Skeletal muscle satellite cell (primary cell): Measurements from ENCODE around the gene C1QL3.

ENCODE experiments used
- H3K27me3 ChIP-seq: 2 replicates; pipeline ENCODE4 v1.7.0; 2013; ENCODE audit warnings: low read length; ENCODE audit not compliant: control insufficient read depth, insufficient read depth
- H3K36me3 ChIP-seq: 2 replicates; pipeline ENCODE4 v1.7.0; 2013; ENCODE audit warnings: mild to moderate bottlenecking, control low read depth, low read length; ENCODE audit not compliant: insufficient read depth
- H3K4me1 ChIP-seq: 2 replicates; pipeline ENCODE4 v1.7.0; 2013; ENCODE audit warnings: low read length; ENCODE audit not compliant: control insufficient read depth, insufficient read depth
- H3K4me2 ChIP-seq: 2 replicates; pipeline ENCODE4 v1.7.0; 2013; ENCODE audit warnings: mild to moderate bottlenecking, low read length
- H3K4me3 ChIP-seq: 2 replicates; pipeline ENCODE4 v1.7.0; 2013; ENCODE audit warnings: low read length
- H3K9ac ChIP-seq: 2 replicates; pipeline ENCODE4 v1.7.0; 2013; ENCODE audit warnings: mild to moderate bottlenecking, low read depth, low read length, moderate library complexity
- H3K9me3 ChIP-seq: replicated peaks from 2 replicates; pipeline ENCODE4 v1.7.0; 2013; ENCODE audit warnings: mild to moderate bottlenecking, control low read depth, low read length
- small RNA-seq: library from RNA; depleted of rRNA; stranded (forward); fragments of <200 nt; gene quantifications from one replicate; pipeline ENCODE3, GENCODE V24; 2012

The C1QL3 gene

GRCh38 chr10:16491933-16492332, 29.7 kb downstream of the C1QL3 start:
- Histone ChIP-seq H3K9ac (no peak overlapping the region), H3K36me3 (no peaks in the 10 kb centered on the region), H3K27me3 (no peaks in the 10 kb centered on the region), H3K9me3 (no peaks in the 10 kb centered on the region), H3K4me2 (no peak overlapping the region), H3K4me3 (no peak overlapping the region), H3K4me1 (no peaks in the 10 kb centered on the region)

DNA sequence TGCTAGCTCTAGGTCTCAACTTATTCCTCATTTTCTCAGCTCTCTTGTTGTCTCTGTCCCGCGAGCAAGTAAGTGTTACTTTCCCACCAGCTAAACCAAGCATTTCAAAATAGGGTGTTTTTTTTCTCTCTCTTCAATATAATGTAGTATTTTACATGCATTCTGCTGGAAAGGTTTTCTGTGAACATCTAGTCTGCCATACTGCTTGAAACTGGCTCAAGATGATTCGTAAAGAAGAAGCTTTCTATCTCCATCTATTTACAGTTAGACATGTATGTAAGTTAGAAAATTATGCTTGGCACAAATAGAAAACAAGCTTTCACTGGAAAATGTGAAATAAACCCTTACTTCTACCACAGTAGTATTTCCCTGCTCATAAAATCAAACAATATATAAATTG, 31.2 kb downstream of the C1QL3 start:
- no peaks in the 10 kb centered on the region for H3K4me1 ChIP-seq
- H3K36me3 ChIP-seq, result no peaks in the 10 kb centered on the region
- H3K9me3 ChIP-seq, result no peaks in the 10 kb centered on the region
- no peak overlapping the region for H3K4me2 ChIP-seq
- H3K9ac ChIP-seq, result no peak overlapping the region
- no peak overlapping the region for H3K4me3 ChIP-seq
- no peaks in the 10 kb centered on the region for H3K27me3 ChIP-seq

- H3K4me2 ChIP-seq, result no peak overlapping the region
- H3K9ac ChIP-seq, result no peak overlapping the region
- H3K4me1 ChIP-seq, result no peaks in the 10 kb centered on the region
- H3K4me3 ChIP-seq, result no peak overlapping the region
- H3K27me3 ChIP-seq, result no peaks in the 10 kb centered on the region
- H3K36me3 ChIP-seq, result no peaks in the 10 kb centered on the region
- H3K9me3 ChIP-seq, result no peaks in the 10 kb centered on the region
These were observed 38.3 kb downstream of the C1QL3 start for GRCh38 chr10:16483241-16483917.

- Histone ChIP-seq H3K4me1 (no peaks in the 10 kb centered on the region), H3K9me3 (no peaks in the 10 kb centered on the region), H3K4me3 (no peak overlapping the region), H3K4me2 (no peak overlapping the region), H3K27me3 (no peaks in the 10 kb centered on the region), H3K36me3 (no peaks in the 10 kb centered on the region), H3K9ac (no peak overlapping the region)
These were observed 40.5 kb downstream of the C1QL3 start for GRCh38 chr10:16481052-16481728.

- Histone ChIP-seq H3K27me3 (no peaks in the 10 kb centered on the region), H3K9ac (no peak overlapping the region)
These were observed 42.9 kb downstream of the C1QL3 start for GRCh38 chr10:16478801-16479200.

DNA sequence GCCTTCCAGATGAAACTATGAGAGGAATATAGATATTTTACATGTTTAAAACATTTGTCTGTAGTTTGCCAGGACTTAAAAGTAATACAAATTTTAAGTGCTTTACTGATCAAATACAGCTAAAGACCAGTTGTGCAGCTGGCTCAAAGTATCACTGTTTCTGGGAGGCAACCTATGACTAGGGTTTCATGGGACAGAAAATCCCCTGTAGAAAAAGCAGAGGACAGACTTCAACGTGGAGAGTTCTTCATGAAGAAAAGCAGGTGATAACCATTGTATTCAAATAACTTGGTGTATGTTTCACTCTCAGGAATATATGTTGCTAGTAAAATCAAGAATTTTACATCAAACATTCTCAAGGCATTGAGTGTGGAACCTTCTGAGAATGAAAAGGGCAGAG, 43.9 kb downstream of the C1QL3 start:
- no peak overlapping the region for H3K4me3 ChIP-seq

More at GRCh38 chr10:16478801-16479200, 42.9 kb downstream of the C1QL3 start:
- H3K4me3 ChIP-seq, result no peak overlapping the region
- H3K4me1 ChIP-seq, result no peaks in the 10 kb centered on the region
- H3K36me3 ChIP-seq, result no peaks in the 10 kb centered on the region
- no peak overlapping the region for H3K4me2 ChIP-seq
- H3K9me3 ChIP-seq, result no peaks in the 10 kb centered on the region

DNA sequence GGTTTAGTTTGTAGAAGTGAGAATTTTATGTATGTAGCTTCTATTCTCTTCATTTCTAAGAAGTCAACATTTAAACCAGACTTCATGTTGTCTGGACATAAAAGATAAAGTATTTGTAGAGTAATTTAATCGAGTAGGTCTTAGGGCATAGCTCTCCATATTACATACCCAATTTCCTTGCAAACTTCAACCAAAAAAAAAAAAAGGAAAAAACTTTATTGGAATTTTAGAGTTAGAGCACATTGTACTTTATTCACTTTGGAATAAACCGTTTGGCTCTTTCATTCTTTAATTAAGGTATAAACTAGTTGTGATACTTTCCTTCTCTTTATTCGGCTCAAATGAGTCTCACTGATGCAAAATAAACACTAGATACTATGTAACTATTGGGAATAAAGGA, 48.9 kb downstream of the C1QL3 start:
- Histone ChIP-seq H3K4me2 (no peak overlapping the region), H3K4me1 (no peaks in the 10 kb centered on the region), H3K36me3 (no peaks in the 10 kb centered on the region), H3K9ac (no peak overlapping the region), H3K9me3 (no peaks in the 10 kb centered on the region), H3K27me3 (no peaks in the 10 kb centered on the region), H3K4me3 (no peak overlapping the region)

More for the DNA sequence above, 43.9 kb downstream of the C1QL3 start:
- Histone ChIP-seq H3K4me1 (no peaks in the 10 kb centered on the region), H3K9ac (no peak overlapping the region), H3K36me3 (no peaks in the 10 kb centered on the region), H3K4me2 (no peak overlapping the region), H3K9me3 (no peaks in the 10 kb centered on the region), H3K27me3 (no peaks in the 10 kb centered on the region)

- H3K9ac ChIP-seq, result no peak overlapping the region
- no peaks in the 10 kb centered on the region for H3K4me1 ChIP-seq
- no peaks in the 10 kb centered on the region for H3K9me3 ChIP-seq
- no peak overlapping the region for H3K4me2 ChIP-seq
- no peak overlapping the region for H3K4me3 ChIP-seq
- H3K36me3 ChIP-seq, result no peaks in the 10 kb centered on the region
- H3K27me3 ChIP-seq, result no peaks in the 10 kb centered on the region
These were observed 50.9 kb downstream of the C1QL3 start for GRCh38 chr10:16470747-16471146.

DNA sequence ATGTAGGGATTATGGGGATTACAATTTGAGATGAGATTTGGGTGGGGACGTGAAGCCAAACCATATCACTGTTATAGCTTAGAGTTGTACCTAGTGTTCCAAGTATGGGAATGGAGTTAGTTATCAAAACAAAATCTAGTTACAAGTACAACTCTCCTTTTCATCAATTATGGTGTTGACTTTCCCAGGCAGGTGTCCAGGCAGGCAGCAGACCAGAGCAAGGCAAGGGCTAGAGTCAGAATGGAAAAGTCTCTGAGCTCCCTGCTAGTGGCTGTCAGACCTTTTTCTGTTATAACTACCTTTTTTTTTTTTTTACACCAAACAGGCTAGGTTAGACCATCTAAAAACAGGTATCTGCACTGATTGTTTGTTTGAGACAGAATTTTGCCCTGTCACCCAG, 55.7 kb downstream of the C1QL3 start:
- Histone ChIP-seq H3K4me1 (no peaks in the 10 kb centered on the region), H3K27me3 (no peaks in the 10 kb centered on the region), H3K4me3 (no peak overlapping the region), H3K4me2 (no peak overlapping the region), H3K36me3 (no peaks in the 10 kb centered on the region), H3K9me3 (no peaks in the 10 kb centered on the region), H3K9ac (no peak overlapping the region)

Small RNA genes within 50 kb of the gene (small RNA-seq; reads per million reads assigned to genes)
- gene RNU2-18P, result 11.8 reads per million, percentile 92 among the genes with 10 or more reads in this experiment
